ENCODE data around the gene LARGE2. TPM values are rescaled to one million over a fixed set of nuclear protein-coding genes. Genes with fewer than 3 reads are reported as not detected.
A peak's percentile ranks its signal among the peaks of the same experiment; 100 is the strongest.

Gene LARGE2
- total and polyA plus RNA-seq, 9 of the 15 experiments (the other 6 are each of a cell fraction or from before 2014, with no cell fraction given) = 0.56 to 14.1 (median 6.6) TPM

DNA sequence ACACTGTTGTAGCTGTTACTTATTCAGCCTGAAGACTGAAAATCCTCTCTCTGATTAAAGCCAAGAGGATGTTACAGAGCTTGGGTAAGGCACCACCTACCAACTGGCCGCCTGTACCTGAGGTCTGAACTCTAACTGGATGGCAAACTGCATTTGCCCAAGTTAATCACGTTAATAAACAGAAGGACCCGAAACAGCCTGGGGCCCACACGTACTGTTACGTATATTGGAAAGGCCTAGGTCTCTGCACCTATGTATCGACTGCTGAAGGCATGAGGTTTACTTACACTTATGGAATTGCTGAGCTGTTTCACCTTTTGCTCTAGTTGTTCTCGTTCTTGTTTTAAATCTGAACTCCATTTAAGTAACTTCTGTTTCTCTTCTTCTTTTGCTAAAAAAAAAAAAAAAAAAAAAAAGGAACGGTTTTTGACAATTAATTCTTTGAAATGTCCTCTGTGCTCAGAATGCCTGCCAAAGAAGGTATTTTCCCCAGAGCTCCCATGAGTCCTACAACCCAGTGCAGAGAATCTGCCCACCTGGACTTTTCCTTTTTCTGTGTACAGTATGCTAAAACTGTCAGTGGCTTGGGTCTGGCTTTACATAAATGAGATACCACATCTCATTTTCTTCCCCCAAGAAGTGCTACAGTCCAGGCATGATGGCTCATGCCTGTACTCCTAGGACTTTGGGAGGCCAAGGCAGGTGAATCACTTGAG is 13.1 kb downstream of the LARGE2 start (continued):
- no peak for TF ChIP-seq ZNF121 (CRISPR knock-in tag; conservative IDR thresholded peaks at IDR 0.05)

DNA sequence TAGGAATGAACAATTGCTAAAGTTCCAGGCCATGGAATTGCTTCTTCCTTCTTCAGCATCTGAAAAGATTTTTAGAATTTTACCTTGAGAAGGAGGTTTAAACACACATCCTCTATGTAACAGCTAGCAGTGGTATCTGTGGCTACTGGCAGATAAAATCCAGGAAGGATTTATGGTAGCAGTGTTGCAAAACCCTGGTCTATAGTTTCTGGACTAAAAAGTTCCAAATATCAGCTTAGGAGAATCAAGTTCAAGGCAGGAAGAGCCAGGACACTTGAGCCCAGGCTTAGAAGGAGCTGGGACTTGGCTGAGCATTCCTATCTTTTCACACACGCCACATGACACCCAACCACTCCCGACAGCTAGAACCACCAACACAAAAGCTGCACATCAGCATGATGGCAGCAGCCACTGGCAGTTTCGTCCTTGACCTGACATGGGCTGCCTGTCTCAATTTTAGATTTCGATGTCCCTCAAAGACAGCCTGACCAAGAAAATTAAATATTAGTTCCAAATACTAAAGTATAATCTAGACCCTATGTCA is 14.1 kb downstream of the LARGE2 start:
- Histone ChIP-seq H3K4me1 (replicated peaks in 1 of 2; ENCODE audit: control insufficient read depth in 2 of 2, insufficient read depth in 2 of 2, low read length in 2 of 2) (peaks cover 0 to 10% of the 10 kb centered on the region in 2 experiments; a peak in 1 of 5 replicates), H3K27ac (ENCODE audit: extremely low read depth, low read depth, low read length) (no peak overlapping the region), H3K4me3 (no peak overlapping the region), H3K9me1 (ENCODE audit: control insufficient read depth, insufficient read depth, low read length) (no peaks in the 10 kb centered on the region), H3K79me2 (ENCODE audit: control insufficient read depth, insufficient read depth, low read length) (no peaks in the 10 kb centered on the region), H4K20me1 (replicated peaks; ENCODE audit: control insufficient read depth, insufficient read depth, low read length) (no peaks in the 10 kb centered on the region), H2AFZ (ENCODE audit: low read depth, low read length) (no peak overlapping the region), H3K4me2 (ENCODE audit: insufficient read depth, low read length) (no peak overlapping the region), H3K27me3 (ENCODE audit: control insufficient read depth in 2 of 2, insufficient read depth in 2 of 2, low read length in 2 of 2) (no peaks in the 10 kb centered on the region), H3K9ac (ENCODE audit: insufficient read depth in 1 of 2, low read depth in 2 of 2, low read length in 2 of 2) (peak overlapping the region in 1 of 2 experiments; percentile 70; a peak in 1 of 4 replicates), H3K9me3 (replicated peaks; ENCODE audit: control insufficient read depth, insufficient read depth, low read depth, low read length) (no peaks in the 10 kb centered on the region), H3K36me3 (ENCODE audit: control insufficient read depth, insufficient read depth, low read length) (peaks cover 49% of the 10 kb centered on the region; the same call in 2 of the 3 replicates)
- in situ Hi-C loops (cut with MboI) = no loop called here
- CTCF ChIA-PET (ENCODE audit: low intra/inter-chr PET ratio) = no interaction called here
- ATAC-seq = no peak
- 67% methylated on average over 4 of the region's 4 CpGs for WGBS (ENCODE audit: insufficient coverage, low coverage, missing lambda C conversion rate)
- no peak for FAIRE-seq
- no TSS peak for BruUV-seq (replicated peaks)
- POLR2A ChIA-PET = interaction anchor here (1.0 kb wide), 1 partner anchor 9 kb away, joined by 4 read pairs; no protein-coding TSS in a partner anchor
- no peak for DNase-seq (ENCODE audit: extremely low read depth in 1 of 4, low spot score in 3 of 4)
- no peak for TF ChIP-seq ZNF408 (CRISPR knock-in tag; IDR thresholded peaks at IDR 0.05; ENCODE audit: low read depth)
- TF ChIP-seq SOX6 (IDR thresholded peaks at IDR 0.05) = no peak
- TF ChIP-seq MYNN (IDR thresholded peaks at IDR 0.05) = no peak
- TF ChIP-seq MYNN (CRISPR knock-in tag; IDR thresholded peaks at IDR 0.05) = no peak
- TF ChIP-seq, protein P1, sequence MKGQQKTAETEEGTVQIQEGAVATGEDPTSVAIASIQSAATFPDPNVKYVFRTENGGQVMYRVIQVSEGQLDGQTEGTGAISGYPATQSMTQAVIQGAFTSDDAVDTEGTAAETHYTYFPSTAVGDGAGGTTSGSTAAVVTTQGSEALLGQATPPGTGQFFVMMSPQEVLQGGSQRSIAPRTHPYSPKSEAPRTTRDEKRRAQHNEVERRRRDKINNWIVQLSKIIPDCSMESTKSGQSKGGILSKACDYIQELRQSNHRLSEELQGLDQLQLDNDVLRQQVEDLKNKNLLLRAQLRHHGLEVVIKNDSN (CRISPR knock-in tag; IDR thresholded peaks at IDR 0.05) = no peak
- TF ChIP-seq COPS2 (conservative IDR thresholded peaks at IDR 0.05) = no peak
- TF ChIP-seq NUFIP1 (IDR thresholded peaks at IDR 0.05; ENCODE audit: partially characterized antibody) = no peak
- no peak for TF ChIP-seq NRF1 (conservative IDR thresholded peaks at IDR 0.05 in 1 of 2, IDR thresholded peaks at IDR 0.05 in 1 of 2)
- TF ChIP-seq EZH2 (IDR thresholded peaks at IDR 0.05; ENCODE audit: borderline replicate concordance, low read depth, low read length) = no peak
- TF ChIP-seq NCOR1 (IDR thresholded peaks at IDR 0.05) = no peak
- no peak for TF ChIP-seq ZNF41 (CRISPR knock-in tag; conservative IDR thresholded peaks at IDR 0.05)
- intact Hi-C loops (cut with micrococcal nuclease) = no loop called here

Data from K562 (cell line).